Duodenal mucosa (tissue), 2 donors: Measurements from ENCODE around the gene NPHS1.

ENCODE experiments used
- H3K27ac ChIP-seq: one replicate; pipeline ENCODE4 v1.7.0; 2013; ENCODE audit warnings: low read depth, low read length
- H3K27me3 ChIP-seq, 2 donors: one replicate each; pipeline ENCODE4 v1.7.0; 2013; ENCODE audit warnings: low read length in 2 of 2, control low read depth in 1 of 2; ENCODE audit not compliant: insufficient read depth in 2 of 2, control insufficient read depth in 1 of 2
- H3K36me3 ChIP-seq, 2 donors: one replicate each; pipeline ENCODE4 v1.7.0; 2013; ENCODE audit warnings: low read length in 2 of 2, control low read depth in 1 of 2; ENCODE audit not compliant: insufficient read depth in 2 of 2, control insufficient read depth in 1 of 2
- H3K4me1 ChIP-seq, 2 donors: one replicate each; pipeline ENCODE4 v1.7.0; 2013; ENCODE audit warnings: low read length in 2 of 2, control low read depth in 1 of 2; ENCODE audit not compliant: insufficient read depth in 2 of 2, control insufficient read depth in 1 of 2
- H3K4me3 ChIP-seq, 2 donors: one replicate each; pipeline ENCODE4 v1.7.0; 2013; ENCODE audit warnings: low read length in 2 of 2, low read depth in 1 of 2
- H3K9ac ChIP-seq, 2 donors: one replicate each; pipeline ENCODE4 v1.7.0; 2013; ENCODE audit warnings: low read length in 2 of 2, low read depth in 1 of 2
- H3K9me3 ChIP-seq, 2 donors: one replicate each; pipeline ENCODE4 v1.7.0; 2013; ENCODE audit warnings: low read length in 2 of 2, control low read depth in 1 of 2; ENCODE audit not compliant: control insufficient read depth in 1 of 2

NPHS1 gene

GRCh38 chr19:35816262-35816661, 36.0 kb downstream of the NPHS1 start:
- Histone ChIP-seq H3K27me3 (peaks cover 7 to 11% of the 10 kb centered on the region in 2 donors), H3K27ac (no peak overlapping the region), H3K9me3 (no peaks in the 10 kb centered on the region), H3K4me1 (peaks cover 4 to 9% of the 10 kb centered on the region in 2 donors), H3K4me3 (no peak overlapping the region), H3K36me3 (no peaks in the 10 kb centered on the region), H3K9ac (no peak overlapping the region)

- Histone ChIP-seq H3K4me1 (peaks cover 4 to 9% of the 10 kb centered on the region in 2 donors), H3K9me3 (no peaks in the 10 kb centered on the region), H3K9ac (no peak overlapping the region), H3K36me3 (no peaks in the 10 kb centered on the region), H3K27me3 (peaks cover under 1 to 11% of the 10 kb centered on the region in 2 donors), H3K27ac (no peak overlapping the region), H3K4me3 (no peak overlapping the region)
Measured at GRCh38 chr19:35813043-35813890, 39.0 kb downstream of the NPHS1 start.

- no peaks in the 10 kb centered on the region for H3K9me3 ChIP-seq
- H3K4me1 ChIP-seq = peaks cover 4 to 9% of the 10 kb centered on the region in 2 donors
- no peak within 1 kb of the TSS for H3K9ac ChIP-seq
- H3K27ac ChIP-seq = no peak within 1 kb of the TSS
- H3K27me3 ChIP-seq = peaks cover 0 to 11% of the 10 kb centered on the region in 2 donors
- H3K36me3 ChIP-seq = no peaks in the 10 kb centered on the region
- no peak within 1 kb of the TSS for H3K4me3 ChIP-seq
Measured at GRCh38 chr19:35812220-35813042, 39.9 kb downstream of the NPHS1 start, which contains the start of gene PRODH2. Gene PRODH2, minus strand, starts transcription at chr19:35812845. Its CDS starts 40 bp downstream, at chr19:35812805.

GRCh38 chr19:35811317-35812219, 40.7 kb downstream of the NPHS1 start:
- H3K27ac ChIP-seq = no peak overlapping the region

GRCh38 chr19:35807633-35808032, 44.7 kb downstream of the NPHS1 start:
- H3K4me3 ChIP-seq = no peak overlapping the region
- H3K27me3 ChIP-seq = peaks cover 0 to 11% of the 10 kb centered on the region in 2 donors
- H3K27ac ChIP-seq = no peak overlapping the region
- no peak overlapping the region for H3K9ac ChIP-seq
- H3K9me3 ChIP-seq = no peaks in the 10 kb centered on the region
- no peaks in the 10 kb centered on the region for H3K36me3 ChIP-seq
- peaks cover 0 to 5% of the 10 kb centered on the region in 2 donors for H3K4me1 ChIP-seq

More at GRCh38 chr19:35811317-35812219, 40.7 kb downstream of the NPHS1 start:
- peaks cover 0 to 11% of the 10 kb centered on the region in 2 donors for H3K27me3 ChIP-seq
- H3K4me1 ChIP-seq = peaks cover 4 to 9% of the 10 kb centered on the region in 2 donors
- H3K4me3 ChIP-seq = no peak overlapping the region
- no peaks in the 10 kb centered on the region for H3K9me3 ChIP-seq
- no peak overlapping the region for H3K9ac ChIP-seq
- no peaks in the 10 kb centered on the region for H3K36me3 ChIP-seq

GRCh38 chr19:35806597-35806996, 45.7 kb downstream of the NPHS1 start:
- H3K9ac ChIP-seq = no peak overlapping the region
- no peaks in the 10 kb centered on the region for H3K4me1 ChIP-seq
- H3K36me3 ChIP-seq = no peaks in the 10 kb centered on the region
- H3K27me3 ChIP-seq = peaks cover 0 to 2% of the 10 kb centered on the region in 2 donors
- H3K9me3 ChIP-seq = no peaks in the 10 kb centered on the region
- no peak overlapping the region for H3K27ac ChIP-seq
- no peak overlapping the region for H3K4me3 ChIP-seq

GRCh38 chr19:35805526-35806102, 46.7 kb downstream of the NPHS1 start:
- Histone ChIP-seq H3K4me1 (no peaks in the 10 kb centered on the region), H3K27me3 (no peaks in the 10 kb centered on the region), H3K27ac (no peak overlapping the region), H3K9ac (no peak overlapping the region), H3K9me3 (no peaks in the 10 kb centered on the region), H3K36me3 (no peaks in the 10 kb centered on the region), H3K4me3 (no peak overlapping the region)

- Histone ChIP-seq H3K4me1 (no peaks in the 10 kb centered on the region), H3K27ac (no peak overlapping the region), H3K27me3 (peaks cover 7 to 8% of the 10 kb centered on the region in 2 donors), H3K9me3 (no peaks in the 10 kb centered on the region), H3K4me3 (no peak overlapping the region), H3K36me3 (no peaks in the 10 kb centered on the region), H3K9ac (no peak overlapping the region)
Measured at GRCh38 chr19:35801828-35802227, 50.5 kb downstream of the NPHS1 start.

- no peak overlapping the region for H3K9ac ChIP-seq
- no peak overlapping the region for H3K4me3 ChIP-seq
- no peaks in the 10 kb centered on the region for H3K9me3 ChIP-seq
- H3K27me3 ChIP-seq = peaks cover 7 to 14% of the 10 kb centered on the region in 2 donors
- H3K4me1 ChIP-seq = no peaks in the 10 kb centered on the region
- H3K27ac ChIP-seq = no peak overlapping the region
- no peaks in the 10 kb centered on the region for H3K36me3 ChIP-seq
Measured at GRCh38 chr19:35797663-35798062, 54.6 kb downstream of the NPHS1 start.
